Measurements from ENCODE around the gene LMCD1.

LMCD1 gene

DNA sequence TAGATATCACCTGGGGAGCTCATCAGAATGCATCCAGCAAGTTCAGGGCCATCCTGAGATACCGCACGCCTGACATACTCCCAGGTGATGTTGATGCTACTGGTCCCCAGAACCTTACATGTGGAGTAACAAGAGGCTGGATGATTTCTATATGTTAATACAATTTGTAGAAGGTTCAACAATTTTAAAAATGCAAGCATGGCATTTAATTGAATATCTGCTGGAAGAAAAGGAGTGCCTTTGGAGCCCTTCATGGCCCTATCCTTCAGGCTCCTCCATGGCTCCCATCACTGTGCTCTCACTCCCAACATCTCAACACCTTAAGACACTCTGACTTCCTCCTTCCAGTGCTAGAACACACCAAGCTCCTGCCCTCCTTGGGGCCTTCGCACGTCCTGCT, 36.6 kb downstream of the LMCD1 start:
- DNase-seq, result no peak

DNA sequence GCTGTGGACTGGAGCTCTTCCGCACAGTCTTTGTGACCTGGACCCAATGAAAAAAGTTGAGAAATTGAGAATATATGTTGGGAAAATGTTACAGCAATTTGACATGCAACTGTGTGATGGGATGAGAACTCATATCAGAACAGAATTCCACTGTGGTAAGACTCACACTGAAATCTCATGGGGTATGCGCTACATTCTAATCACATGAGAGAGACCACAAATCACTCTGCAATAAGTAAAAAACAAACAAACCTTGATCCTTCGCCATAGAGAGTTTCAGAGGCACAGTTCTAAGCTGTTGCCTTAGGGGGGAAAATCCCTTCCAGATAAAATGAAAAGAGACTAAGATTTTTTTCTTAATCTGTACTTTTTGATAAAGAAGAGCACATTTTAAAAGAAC, 37.3 kb downstream of the LMCD1 start:
- no peak for DNase-seq

DNA sequence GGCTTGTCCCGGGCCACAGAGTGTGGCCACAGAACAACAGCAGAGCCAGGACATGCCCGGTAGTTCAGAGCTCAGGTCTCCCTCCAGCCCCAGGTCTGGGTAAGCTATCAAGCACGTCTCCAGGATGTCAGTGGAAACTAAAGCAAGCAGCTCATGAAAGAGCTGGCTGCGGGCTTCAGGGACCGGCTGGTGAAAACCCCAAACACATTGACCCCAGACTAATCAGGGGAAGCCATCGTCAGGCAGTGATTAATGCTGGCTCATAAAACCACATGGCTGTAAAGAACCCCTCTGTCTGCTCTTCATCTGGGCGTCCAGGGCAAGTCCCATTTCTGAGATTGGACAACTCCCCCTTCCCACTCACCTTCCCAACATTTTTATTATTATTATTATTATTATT, 37.8 kb downstream of the LMCD1 start:
- no peak for DNase-seq

DNA sequence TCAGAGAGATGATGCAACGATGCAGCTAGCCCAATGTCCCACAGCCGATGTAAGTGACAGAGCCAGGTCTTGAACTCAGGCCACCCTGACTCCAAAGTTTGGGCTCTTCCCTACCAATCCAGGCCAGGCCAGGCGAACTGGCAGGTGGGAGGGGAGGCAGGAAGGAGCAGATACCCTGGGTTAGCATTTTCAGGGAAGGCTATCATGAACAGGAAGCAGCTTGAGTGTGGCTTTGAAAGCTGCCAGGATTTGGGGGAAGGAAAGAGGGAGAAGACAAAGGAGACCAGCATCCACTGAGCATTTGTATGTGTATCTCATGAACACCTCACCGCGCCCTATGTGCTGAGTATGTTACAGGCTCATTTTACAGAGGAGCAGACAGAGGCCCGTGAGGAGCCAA, 38.8 kb downstream of the LMCD1 start:
- DNase-seq, result no peak

DNA sequence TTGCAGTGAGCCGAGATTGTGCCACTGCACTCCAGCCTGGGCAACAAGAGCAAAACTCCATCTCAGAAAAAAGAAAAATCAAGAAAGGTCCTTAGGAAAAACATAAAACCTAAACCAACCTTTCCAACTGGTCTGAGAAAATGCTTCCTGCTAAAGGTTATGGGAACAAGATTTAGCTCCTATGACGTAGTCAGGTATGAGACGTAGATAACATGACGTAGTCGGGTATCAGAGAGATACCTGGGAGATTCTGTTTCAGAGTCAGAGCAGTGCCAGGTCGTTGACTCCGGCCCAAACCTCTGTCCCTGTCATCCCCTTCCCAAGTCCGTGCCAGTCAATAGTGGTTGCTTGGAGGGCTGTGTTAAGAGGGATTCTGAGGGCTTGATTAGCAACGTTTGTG, 39.9 kb downstream of the LMCD1 start:
- no peak for DNase-seq

DNA sequence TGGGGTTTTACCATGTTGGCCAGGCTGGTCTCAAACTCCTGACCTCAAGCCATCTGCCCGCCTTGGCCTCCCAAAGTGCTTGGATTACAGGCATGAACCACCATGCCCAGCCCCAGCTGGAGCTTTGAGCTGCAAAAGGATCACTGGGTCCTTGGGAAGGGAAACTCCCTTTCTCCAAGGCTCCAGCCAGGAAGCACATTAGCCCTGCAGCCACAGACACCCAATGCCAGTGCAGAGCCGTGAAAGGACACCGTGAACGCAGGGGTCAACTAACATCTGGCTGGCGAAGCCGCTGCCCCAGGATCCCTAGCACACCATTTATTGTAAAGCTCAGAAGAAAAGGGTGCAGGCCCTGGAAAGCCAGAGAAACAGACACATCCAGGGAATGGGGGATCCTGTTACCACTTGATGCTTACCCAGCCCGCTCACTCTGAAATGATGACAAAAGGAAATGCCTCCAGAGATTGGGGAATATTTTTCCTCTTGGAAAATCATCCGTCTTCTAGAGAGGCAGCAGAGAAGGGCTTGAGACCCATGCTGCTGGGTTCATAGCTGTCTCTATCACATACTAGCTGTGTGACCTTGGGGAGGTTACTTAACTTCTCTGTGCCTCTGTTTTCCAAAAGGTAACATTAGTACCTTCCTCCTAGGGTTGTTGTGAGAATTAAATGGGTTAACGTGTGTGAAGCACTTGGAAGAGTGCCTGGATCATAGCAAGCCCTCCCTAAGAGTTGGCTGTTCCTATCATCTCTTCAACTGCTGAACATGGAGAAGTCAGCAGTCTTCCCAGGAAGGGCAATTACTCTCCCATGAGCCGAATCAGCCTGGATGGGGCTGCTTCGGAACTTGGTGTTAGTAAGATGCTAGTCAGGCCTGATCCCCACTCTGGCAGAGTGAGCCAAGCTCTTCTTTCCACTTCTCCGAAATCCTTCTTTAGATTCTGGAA, 40.8 kb downstream of the LMCD1 start:
- DNase-seq, result no peak

DNA sequence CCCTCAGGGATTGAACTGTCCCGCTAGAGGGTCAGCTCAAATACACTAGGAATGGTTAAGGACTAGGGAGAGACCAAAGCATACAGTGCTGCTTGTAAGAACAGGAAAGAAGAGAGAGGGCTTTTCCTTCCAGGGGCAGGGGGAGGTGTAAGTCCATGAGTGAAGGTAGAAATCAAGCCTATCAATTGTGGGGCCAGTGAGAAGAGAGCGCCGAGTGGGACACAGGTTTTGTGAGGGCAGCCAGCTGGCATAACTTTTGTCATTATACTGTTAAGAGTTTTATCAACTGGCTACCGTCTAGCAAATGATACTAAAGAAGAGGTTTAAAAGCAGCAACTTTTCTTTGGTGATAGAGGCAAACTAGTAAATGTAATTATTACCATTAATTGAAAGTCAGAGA, 45.0 kb downstream of the LMCD1 start:
- no peak for DNase-seq

DNA sequence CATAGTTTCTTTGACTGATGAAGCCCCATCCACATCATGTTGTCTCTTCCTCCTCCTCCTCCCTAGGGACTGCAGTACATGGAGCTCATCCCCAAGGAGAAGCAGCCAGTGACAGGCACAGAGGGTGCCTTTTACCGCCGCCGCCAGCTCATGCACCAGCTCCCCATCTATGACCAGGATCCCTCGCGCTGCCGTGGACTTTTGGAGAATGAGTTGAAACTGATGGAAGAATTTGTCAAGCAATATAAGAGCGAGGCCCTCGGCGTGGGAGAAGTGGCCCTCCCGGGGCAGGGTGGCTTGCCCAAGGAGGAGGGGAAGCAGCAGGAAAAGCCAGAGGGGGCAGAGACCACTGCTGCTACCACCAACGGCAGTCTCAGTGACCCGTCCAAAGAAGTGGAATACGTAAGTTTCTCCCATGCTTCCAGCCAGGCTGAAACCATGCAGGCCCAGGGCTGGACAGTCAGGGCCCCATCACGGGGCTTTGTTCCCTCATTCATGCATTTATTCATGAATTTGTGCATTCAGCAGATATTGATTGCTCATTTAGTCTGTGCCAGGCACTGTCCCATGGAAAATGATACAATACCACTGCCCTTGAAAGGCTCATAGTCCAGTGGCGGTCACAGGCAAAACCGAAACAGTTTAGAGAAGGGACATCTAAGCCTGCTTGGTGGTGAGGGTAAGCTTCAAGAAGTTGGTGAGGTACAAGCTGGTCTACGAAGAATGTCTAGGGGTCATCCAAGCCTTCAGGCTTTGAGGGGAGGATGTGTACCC, 47.1 kb downstream of the LMCD1 start:
- no peak for DNase-seq

DNA sequence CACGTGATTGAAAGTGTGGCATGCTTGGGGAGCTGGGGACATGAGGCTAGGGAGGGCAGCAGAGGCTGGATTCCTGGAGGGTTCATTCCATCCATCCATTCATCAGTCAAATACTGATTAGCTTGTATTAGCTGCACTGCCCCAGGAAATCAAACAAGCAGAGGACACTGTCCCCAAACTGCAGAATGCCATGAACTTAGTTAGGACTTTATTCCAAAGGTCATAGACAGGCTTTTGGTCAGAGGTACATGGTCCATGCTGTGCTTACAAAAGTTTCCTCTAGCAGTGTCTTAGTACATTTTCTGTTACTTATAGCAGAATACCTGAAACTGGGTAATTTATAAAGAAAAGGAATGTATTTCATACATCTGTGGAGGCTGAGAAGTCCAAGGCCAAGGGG, 47.7 kb downstream of the LMCD1 start:
- DNase-seq, result no peak

DNA sequence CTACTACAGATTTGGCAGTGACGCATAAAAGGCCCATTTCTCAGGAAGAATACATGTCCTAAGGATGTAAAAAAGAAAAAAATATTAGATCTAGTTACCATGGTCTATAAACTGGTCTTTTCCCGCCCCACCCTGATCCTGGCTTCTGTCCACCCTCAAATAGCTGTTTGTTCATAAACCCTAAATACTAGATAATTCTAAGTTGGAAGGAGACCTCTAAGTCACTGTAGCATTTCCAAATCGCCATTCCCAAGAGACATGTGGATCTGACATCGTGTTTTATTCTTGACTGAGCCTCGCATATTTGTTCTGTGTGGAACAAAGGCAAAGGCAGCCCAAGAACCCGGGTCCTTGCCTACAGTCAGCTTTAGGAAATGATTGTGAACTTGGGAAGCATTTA, 49.0 kb downstream of the LMCD1 start:
- DNase-seq, result no peak

DNA sequence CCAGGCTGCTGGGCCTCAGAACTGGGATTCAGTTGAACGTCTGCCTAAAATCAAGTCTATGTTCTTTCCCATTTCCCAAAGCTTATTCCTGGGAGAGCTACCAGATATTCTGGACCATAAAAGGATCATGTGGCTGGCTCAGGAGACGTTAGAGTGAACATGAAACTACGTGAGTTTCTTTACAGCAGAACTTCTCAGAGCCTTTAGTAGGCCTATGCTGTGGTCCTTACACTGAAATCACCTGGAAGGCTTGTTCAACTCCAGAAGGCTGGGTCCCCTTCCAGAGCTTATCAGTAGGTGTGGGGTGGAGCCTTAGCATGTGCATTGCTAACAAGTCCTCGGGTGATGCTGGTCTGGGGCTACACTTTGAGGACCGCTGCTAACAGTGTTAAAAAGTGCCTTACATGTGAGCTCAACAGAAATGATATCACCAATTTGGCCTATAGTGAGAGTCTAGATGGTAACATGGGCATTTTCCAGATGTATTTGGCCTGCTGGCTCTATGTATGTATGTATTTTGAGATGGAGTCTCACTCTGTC, 50.7 kb downstream of the LMCD1 start:
- DNase-seq, result no peak

DNA sequence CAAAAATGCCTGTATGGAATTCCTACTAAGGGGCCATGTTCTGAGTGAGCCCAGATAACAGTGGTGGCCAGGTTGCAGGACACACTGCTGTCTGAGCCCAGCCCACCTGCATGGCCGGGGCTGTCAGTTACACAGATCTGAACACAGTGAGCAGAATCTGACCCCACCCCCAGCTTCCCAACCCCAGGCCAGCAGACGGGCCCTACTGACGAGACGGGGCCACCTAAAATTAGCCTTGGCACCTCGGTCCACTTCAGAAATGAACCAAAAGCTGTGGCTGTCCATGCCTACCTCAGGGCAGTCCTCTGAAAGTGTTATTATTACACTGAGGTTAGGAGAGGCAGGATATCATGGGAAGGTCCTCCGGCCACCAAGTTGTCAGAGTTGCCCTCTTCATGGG, 51.8 kb downstream of the LMCD1 start:
- no peak for DNase-seq

DNA sequence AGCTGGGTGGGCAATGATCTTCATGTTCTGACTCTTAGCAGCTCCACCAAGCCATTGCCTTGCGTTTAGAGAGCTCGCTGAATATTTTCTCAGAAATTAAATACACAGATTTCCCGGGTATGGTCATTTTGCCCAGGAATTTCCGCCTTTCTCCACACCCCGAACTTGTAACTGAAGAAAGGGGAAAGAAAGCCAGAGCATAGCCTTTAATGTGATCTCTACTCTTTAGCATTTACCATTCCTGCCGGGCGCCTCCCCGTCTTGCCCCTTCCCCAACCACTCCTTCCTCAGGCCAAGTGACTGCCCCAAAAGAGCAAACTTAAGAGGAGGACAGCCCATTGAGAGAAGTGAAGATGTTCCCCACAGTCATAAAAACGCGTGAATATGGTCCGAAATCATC, 53.1 kb downstream of the LMCD1 start:
- DNase-seq, result no peak

DNA sequence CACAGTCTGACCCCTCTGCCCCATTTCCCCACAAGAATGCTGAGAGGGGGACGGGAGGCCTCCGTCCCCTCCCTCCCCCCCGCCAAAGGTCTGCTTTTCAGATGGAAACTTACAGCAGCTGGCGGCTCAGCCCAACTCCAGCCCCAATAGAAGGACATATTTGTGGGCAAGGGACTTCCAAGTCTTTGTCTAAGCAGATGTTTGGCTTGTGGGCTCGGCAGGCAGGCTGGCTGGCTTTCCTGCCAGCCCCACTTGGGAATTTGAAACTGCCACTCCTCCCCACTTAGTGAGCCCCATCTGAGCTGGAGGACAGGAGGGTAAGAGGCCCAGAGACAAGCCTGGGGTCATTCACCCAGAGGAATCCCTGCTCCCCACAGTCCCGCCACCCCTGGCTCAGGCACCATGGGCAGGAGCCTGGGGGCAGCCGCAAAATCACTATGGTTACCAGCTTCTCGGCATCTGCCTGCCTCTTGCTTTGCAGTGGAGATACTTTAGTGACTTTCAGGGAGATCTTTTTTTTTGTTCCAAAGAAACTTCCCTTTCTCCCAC, 53.6 kb downstream of the LMCD1 start:
- no peak for DNase-seq

DNA sequence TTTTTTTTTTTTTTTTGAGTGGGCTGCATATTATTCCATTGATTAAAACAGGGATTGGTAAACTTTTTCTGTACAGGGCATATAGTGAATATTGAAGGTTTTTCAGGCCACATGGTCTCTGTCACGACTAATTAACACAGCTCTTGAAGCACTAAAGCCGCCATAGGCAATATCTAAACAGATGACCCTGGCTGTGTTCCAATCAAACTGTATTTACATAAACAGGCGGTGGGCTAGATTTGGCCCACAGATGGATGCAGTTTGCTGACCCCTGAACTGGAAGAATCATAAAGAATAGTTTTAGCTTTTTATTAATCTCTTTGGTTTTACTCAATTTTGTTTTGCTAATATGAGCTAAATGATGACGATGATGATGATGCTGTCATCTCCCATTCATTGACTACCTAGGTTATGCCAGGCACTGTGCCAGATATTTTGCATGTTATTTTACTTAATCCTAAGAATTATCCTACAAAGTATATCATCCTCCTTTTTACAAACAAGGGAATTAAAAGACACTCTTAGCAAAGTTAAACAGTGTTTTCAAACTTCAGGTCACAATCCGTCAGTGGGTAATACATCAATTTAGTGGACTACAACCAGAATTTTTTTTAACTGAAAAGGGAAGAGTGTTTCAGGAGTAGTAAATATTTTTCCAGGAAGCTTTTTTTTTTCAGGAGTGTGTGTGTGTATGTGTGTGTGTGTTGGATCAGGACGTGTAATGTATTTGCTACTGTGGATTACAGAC, 54.3 kb downstream of the LMCD1 start:
- no peak for DNase-seq

DNA sequence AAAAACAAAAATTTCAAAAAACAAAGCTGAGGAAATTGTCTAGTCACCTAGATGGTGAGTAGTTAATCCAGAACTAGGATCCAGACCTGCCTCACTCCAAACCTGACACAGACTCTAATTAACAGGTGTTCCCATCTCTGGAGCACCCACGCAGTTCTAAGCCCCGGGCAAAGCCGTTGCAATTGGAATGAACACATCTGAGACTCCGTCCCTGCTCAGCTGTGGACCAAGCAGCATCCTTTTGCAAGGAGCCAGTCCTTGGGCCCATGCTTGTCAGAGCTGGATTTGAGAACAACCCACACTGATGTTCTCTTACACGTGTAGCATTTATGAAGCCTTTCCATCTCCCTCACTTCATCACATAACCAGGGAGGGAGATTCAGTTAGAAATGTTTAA, 54.8 kb downstream of the LMCD1 start:
- no peak for DNase-seq

DNA sequence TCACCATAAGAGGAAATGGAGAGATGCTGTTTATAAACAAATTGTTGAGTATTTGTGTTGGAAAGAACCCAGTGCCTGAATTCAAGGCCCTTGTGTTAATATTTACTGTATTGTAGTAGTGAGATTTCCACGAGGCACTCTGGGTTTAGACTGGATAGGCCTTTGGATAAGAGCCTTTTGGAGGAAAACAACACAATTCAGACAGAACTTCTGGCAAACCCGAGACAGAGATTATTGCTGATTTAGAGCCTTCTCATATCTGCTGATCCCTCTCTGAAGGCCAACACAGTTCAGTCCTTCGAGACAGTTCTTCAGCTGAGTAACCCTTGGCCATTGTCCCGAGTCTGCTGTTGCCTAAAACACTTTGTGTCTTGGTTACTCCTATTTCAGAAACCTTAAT, 55.7 kb downstream of the LMCD1 start:
- DNase-seq, result no peak

DNA sequence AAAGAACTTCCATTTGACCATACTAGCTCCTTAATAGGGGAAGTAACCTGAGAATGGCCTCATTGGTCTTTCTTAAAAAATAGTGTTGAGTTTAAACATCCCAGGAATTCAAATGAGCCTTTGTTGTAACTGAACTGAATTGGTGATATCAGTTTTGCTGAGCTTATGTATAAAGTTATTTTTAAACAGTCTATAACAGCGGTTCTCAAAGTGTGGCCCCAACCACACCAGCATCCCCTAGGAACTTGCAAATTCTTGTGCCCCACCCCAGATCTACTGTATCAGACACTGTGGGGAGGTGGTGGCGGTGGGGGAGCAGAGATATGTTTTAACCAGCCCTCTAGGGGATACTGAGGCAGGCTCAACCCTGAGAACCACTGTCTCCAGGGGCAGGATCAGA, 57.0 kb downstream of the LMCD1 start:
- no peak for DNase-seq

DNA sequence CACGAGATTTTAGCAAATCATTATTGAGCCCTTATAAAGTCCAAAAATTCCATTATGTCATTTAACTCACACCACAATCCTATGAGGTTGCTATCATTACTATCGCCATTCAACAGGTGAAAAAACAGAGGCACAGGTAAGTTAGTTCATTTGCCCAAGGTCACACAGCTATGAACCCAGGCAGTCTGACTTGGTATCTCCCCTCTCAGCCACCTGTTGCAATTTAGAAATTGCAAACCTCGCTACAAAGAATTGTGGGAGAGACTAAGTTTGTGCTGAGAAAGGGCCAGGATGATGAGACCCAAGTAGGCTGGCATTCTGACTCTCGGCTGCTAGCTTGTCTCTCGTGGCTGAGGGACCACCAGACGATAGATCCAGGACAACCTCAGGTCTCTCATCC, 57.7 kb downstream of the LMCD1 start:
- DNase-seq, result no peak

DNA sequence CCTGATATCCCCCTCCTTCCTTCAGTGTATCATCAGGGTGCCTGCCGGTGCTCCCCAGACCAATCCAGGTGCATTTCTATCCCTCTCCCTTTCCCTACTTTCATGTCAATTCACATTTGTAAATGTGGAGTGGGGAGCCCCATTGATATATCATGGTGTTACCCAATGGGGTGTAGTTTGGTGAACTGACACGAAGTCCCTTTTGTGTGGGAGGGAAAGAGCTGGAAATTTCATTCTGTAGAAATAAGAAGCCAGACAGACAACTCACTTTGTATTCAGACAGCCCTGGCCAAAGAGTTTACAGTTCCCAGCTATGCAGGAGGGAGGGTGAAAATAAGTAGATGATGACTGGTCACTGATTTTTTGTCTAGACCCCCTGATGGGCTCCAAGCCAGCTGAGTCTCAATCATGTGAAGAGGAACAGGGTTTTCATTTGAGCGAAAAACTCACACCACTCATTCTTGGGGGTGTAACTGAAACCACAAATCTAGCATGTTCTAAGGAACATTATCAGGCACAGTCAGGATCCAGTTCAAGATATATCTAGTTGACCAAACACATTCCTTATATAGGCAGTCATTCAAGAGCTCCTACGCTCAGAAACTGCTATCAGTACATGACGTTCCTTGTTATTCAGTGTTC, 58.9 kb downstream of the LMCD1 start:
- no peak for DNase-seq

DNA sequence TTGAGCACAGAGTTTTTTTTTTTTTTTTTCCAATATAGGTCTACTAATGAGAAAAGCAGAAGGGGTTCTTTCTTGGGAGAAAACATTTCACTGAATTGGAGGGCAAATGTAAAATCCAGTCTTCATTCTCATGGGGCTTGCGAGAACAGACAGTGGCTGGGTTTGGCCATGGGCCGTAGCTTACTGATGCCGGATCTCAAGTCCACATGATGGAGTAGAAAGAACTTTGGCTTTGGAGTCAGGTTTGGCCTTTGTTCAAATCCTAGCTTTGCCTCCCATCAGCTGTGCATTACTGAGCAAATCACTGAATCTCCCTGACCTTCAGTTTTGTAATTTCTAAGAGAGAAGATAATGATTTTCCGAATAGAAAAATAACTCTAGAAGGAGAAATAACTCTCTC, 59.7 kb downstream of the LMCD1 start:
- DNase-seq, result no peak

DNA sequence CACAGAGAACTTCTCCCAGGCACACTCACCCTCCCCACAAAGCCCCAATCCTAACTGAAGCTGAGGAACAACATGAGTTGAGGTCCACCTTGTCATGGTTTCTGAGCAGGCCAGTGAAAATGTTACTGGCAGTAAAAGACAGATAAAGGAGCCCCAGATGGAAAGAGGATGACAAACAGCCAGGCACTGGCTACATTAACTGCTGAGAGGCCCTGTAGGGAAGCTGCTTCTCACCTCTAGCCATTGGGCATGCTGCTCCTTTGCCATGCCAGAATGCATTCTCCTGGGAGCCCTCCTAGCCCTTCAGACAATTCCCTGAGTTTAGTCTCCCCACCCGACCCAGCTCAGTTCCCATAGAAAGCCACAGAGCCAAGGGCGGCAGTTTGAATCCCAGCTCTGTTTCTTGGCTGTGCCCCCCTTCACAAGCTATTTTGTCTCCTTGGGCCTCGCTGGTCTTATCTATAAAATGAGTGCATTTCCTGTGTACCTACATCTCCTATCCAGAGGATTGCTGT, 60.5 kb downstream of the LMCD1 start:
- DNase-seq, result no peak

Measured in inflammatory macrophage (primary cell).